H1 (cell line): Measurements from ENCODE around the gene LMTK2. TPM values are rescaled to one million over a fixed set of nuclear protein-coding genes. Genes with fewer than 3 reads are reported as not detected.

Experiments used
- CTCF ChIA-PET: fragments of 300-600 bp; sonication (Branson Sonifier 250); formaldehyde crosslinking; loops from one replicate; lab custom pipeline; 2021; ENCODE audit not compliant: partially characterized antibody; lab: Charles Lee
- POLR2A ChIA-PET: fragments of 300-600 bp; sonication (Branson Sonifier 250); formaldehyde crosslinking; loops from one replicate; lab custom pipeline; 2021; ENCODE audit warnings: inconsistent platforms; ENCODE audit not compliant: partially characterized antibody; lab: Charles Lee
- DNase-seq, 2 experiments: peaks; one replicate each; pipeline versions ENCODE4 v3.0.0 to v3.0.0-alpha.2; 2010 to 2022; ENCODE audit warnings: low spot score in 2 of 2, low read depth in 1 of 2, mixed read lengths in 1 of 2
- FAIRE-seq: peaks from 2 replicates; lab custom pipeline; 2011; peaks lifted over from hg19 to GRCh38; lab: Jason Lieb, UNC
- H2AFZ ChIP-seq: 2 replicates; pipeline ENCODE4 v1.8.1; 2012; ENCODE audit warnings: low read length, inconsistent platforms
- H2AK5ac ChIP-seq: 2 replicates; pipeline ENCODE4 v1.6.1; 2013; ENCODE audit warnings: low read depth, low read length
- H2BK120ac ChIP-seq: replicated peaks from 2 replicates; pipeline ENCODE3; 2013; ENCODE audit warnings: low read depth, low read length, inconsistent platforms
- H2BK12ac ChIP-seq: 2 replicates; pipeline ENCODE4 v1.6.1; 2013; ENCODE audit warnings: low read depth, low read length
- H2BK15ac ChIP-seq: 2 replicates; pipeline ENCODE4 v1.6.1; 2013; ENCODE audit warnings: low read length
- H2BK20ac ChIP-seq: 2 replicates; pipeline ENCODE4 v1.6.1; 2013; ENCODE audit warnings: low read length
- H2BK5ac ChIP-seq: 2 replicates; pipeline ENCODE4 v1.6.1; 2013; ENCODE audit warnings: low read depth, low read length
- H3K14ac ChIP-seq: 2 replicates; pipeline ENCODE4 v1.6.1; 2013; ENCODE audit warnings: inconsistent platforms; ENCODE audit not compliant: insufficient read length
- H3K18ac ChIP-seq: 2 replicates; pipeline ENCODE4 v1.6.1; 2013; ENCODE audit warnings: low read length; ENCODE audit errors: extremely low read depth
- H3K23ac ChIP-seq: 2 replicates; pipeline ENCODE4 v1.6.1; 2013; ENCODE audit warnings: inconsistent platforms; ENCODE audit not compliant: insufficient read length
- H3K23me2 ChIP-seq: 2 replicates; pipeline ENCODE4 v1.6.1; 2013; ENCODE audit warnings: low read depth, low read length
- H3K27ac ChIP-seq: 2 replicates; pipeline ENCODE4 v1.6.1; 2011; ENCODE audit warnings: low read depth, low read length, inconsistent platforms
- H3K27me3 ChIP-seq, 4 experiments: replicated peaks in 1 of 4; 1 replicate in 1 of 4; 2 replicates in 3 of 4; pipeline versions ENCODE4 v1.6.1 to v1.8.1; 2011 to 2013; ENCODE audit warnings: low read length in 3 of 4, mild to moderate bottlenecking in 3 of 4, inconsistent platforms in 2 of 4, mixed read lengths in 2 of 4, moderate library complexity in 1 of 4; ENCODE audit not compliant: control insufficient read depth in 3 of 4, insufficient read depth in 3 of 4; ENCODE audit errors: extremely low read depth in 1 of 4
- H3K36me3 ChIP-seq, 4 experiments: 2 replicates each; pipeline versions ENCODE4 v1.6.1 to v1.8.1; 2011 to 2013; ENCODE audit warnings: mild to moderate bottlenecking in 4 of 4, low read length in 3 of 4, moderate library complexity in 2 of 4, control low read depth in 1 of 4, inconsistent platforms in 1 of 4; ENCODE audit not compliant: insufficient read depth in 4 of 4, control insufficient read depth in 2 of 4
- H3K4ac ChIP-seq: replicated peaks from 2 replicates; pipeline ENCODE3; 2013; ENCODE audit warnings: low read length, low read depth, mixed read lengths, inconsistent platforms; ENCODE audit not compliant: insufficient read length
- H3K4me1 ChIP-seq, 4 experiments: replicated peaks in 1 of 4; 1 replicate in 1 of 4; 2 replicates in 3 of 4; pipeline versions ENCODE4 v1.6.1 to v1.8.1; 2011 to 2013; ENCODE audit warnings: low read length in 3 of 4, inconsistent platforms in 2 of 4, mixed read lengths in 1 of 4; ENCODE audit not compliant: insufficient read depth in 4 of 4, control insufficient read depth in 3 of 4
- H3K4me2 ChIP-seq, 2 experiments: 2 replicates each; pipeline versions ENCODE4 v1.6.1 to v1.8.1; 2011 to 2013; ENCODE audit warnings: low read depth in 2 of 2, low read length in 2 of 2, control low read depth in 1 of 2, inconsistent platforms in 1 of 2, mild to moderate bottlenecking in 1 of 2; ENCODE audit not compliant: insufficient read depth in 1 of 2
- H3K4me3 ChIP-seq, 4 experiments: fragments of 200-600, 300-600 bp in 1 of 4; sonication (generic), shearing (Covaris generic), sonication (Bioruptor Twin) in 1 of 4; 2 replicates each; pipeline versions ENCODE4 v1.5.1 to v1.8.1; 2011 to 2016; ENCODE audit warnings: low read length in 4 of 4, low read depth in 3 of 4, control low read depth in 2 of 4, inconsistent platforms in 2 of 4, mild to moderate bottlenecking in 2 of 4, mixed read lengths in 1 of 4, moderate library complexity in 1 of 4; ENCODE audit not compliant: insufficient read depth in 2 of 4; ENCODE audit errors: extremely low read depth in 1 of 4
- H3K56ac ChIP-seq: replicated peaks from 2 replicates; pipeline ENCODE3; 2013; ENCODE audit warnings: low read depth, mild to moderate bottlenecking, mixed read lengths, low read length, inconsistent platforms; ENCODE audit not compliant: insufficient read length
- H3K79me1 ChIP-seq: 2 replicates; pipeline ENCODE4 v1.6.1; 2013; ENCODE audit warnings: low read depth, low read length, control low read depth
- H3K79me2 ChIP-seq, 2 experiments: 2 replicates each; pipeline versions ENCODE4 v1.6.1 to v1.8.1; 2012 to 2013; ENCODE audit warnings: low read length in 2 of 2, mild to moderate bottlenecking in 2 of 2, inconsistent platforms in 1 of 2; ENCODE audit not compliant: insufficient read depth in 2 of 2, control insufficient read depth in 1 of 2
- H3K9ac ChIP-seq, 4 experiments: replicated peaks in 1 of 4; 1 replicate in 1 of 4; 2 replicates in 3 of 4; pipeline versions ENCODE4 v1.6.1 to v1.8.1; 2011 to 2013; ENCODE audit warnings: low read depth in 3 of 4, low read length in 3 of 4, control low read depth in 2 of 4, mild to moderate bottlenecking in 2 of 4, moderate library complexity in 2 of 4, inconsistent platforms in 1 of 4; ENCODE audit errors: extremely low read depth in 1 of 4
- H3K9me3 ChIP-seq, 2 experiments: 2 replicates each; pipeline versions ENCODE4 v1.6.1 to v1.8.1; 2012 to 2013; ENCODE audit warnings: mild to moderate bottlenecking in 2 of 2, moderate library complexity in 2 of 2, control low read depth in 1 of 2, inconsistent platforms in 1 of 2, low read depth in 1 of 2, low read length in 1 of 2, mixed read lengths in 1 of 2; ENCODE audit not compliant: insufficient read depth in 2 of 2
- H4K20me1 ChIP-seq, 2 experiments: replicated peaks in 1 of 2; 2 replicates each; pipeline versions ENCODE3 to v1.8.1; 2011 to 2013; ENCODE audit warnings: inconsistent platforms in 2 of 2, low read length in 2 of 2, mild to moderate bottlenecking in 1 of 2; ENCODE audit not compliant: insufficient read depth in 2 of 2, control insufficient read depth in 1 of 2
- H4K5ac ChIP-seq: 2 replicates; pipeline ENCODE4 v1.6.1; 2013; ENCODE audit warnings: low read length, low read depth, mixed read lengths, inconsistent platforms; ENCODE audit not compliant: insufficient read length
- H4K8ac ChIP-seq: 2 replicates; pipeline ENCODE4 v1.8.0; 2013; ENCODE audit warnings: mild to moderate bottlenecking, moderate library complexity, low read length, inconsistent platforms; ENCODE audit not compliant: insufficient read depth; ENCODE audit errors: extremely low read depth
- H4K91ac ChIP-seq: replicated peaks from 2 replicates; pipeline ENCODE3; 2013; ENCODE audit warnings: low read length, mixed read lengths, inconsistent platforms; ENCODE audit not compliant: insufficient read length
- CEBPB ChIP-seq: IDR thresholded peaks from 2 replicates; pipeline ENCODE4 v1.6.1; 2012; ENCODE audit warnings: low read depth, low read length
- CREB1 ChIP-seq: IDR thresholded peaks from 2 replicates; pipeline ENCODE4 v1.6.1; 2012; ENCODE audit warnings: inconsistent platforms
- CTCF ChIP-seq, 3 experiments: IDR thresholded peaks; 1 replicate in 2 of 3; 2 replicates in 1 of 3; pipeline versions ENCODE4 v1.5.1 to v1.6.1; 2011; ENCODE audit warnings: low read length in 3 of 3, mild to moderate bottlenecking in 3 of 3, inconsistent platforms in 2 of 3, low read depth in 1 of 3, moderate library complexity in 1 of 3; ENCODE audit not compliant: insufficient read depth in 1 of 3; ENCODE audit errors: control extremely low read depth in 1 of 3
- GABPA ChIP-seq: IDR thresholded peaks from 2 replicates; pipeline ENCODE4 v1.6.1; 2011; ENCODE audit warnings: mild to moderate bottlenecking, low read length, moderate library complexity, borderline replicate concordance; ENCODE audit not compliant: insufficient read depth
- KDM4A ChIP-seq: IDR thresholded peaks from one replicate; pipeline ENCODE4 v1.7.1; 2012; ENCODE audit warnings: low read depth, mild to moderate bottlenecking, moderate library complexity, low read length, inconsistent platforms; ENCODE audit not compliant: severe bottlenecking
- RXRA ChIP-seq: IDR thresholded peaks from 2 replicates; pipeline ENCODE4 v1.6.1; 2011; ENCODE audit warnings: low read depth, mild to moderate bottlenecking, low read length, moderate library complexity; ENCODE audit not compliant: insufficient read depth
- USF2 ChIP-seq: IDR thresholded peaks from 2 replicates; pipeline ENCODE4 v1.6.1; 2011; ENCODE audit warnings: low read length, improper control_type of control experiment
- WGBS, 2 experiments: shearing (Covaris generic) in 1 of 2; methylation state at CpG; one replicate each; pipeline versions ENCODE4 v1.1.6 to v1.1.7; 2013 to 2015; ENCODE audit warnings: low lambda C conversion rate in 2 of 2, mixed read lengths in 2 of 2, inconsistent platforms in 1 of 2, low coverage in 1 of 2, missing lambda C conversion rate in 1 of 2; ENCODE audit not compliant: insufficient replicate concordance in 2 of 2, insufficient coverage in 1 of 2, insufficient read length in 1 of 2; ENCODE audit errors: extremely low coverage in 1 of 2, missing lambda C conversion rate in 1 of 2; 5-methylcytosine and 5-hydroxymethylcytosine counted together
- polyA plus RNA-seq, 7 experiments: library from polyadenylated mRNA; depleted of rRNA in 3 of 7; stranded (reverse) in 5 of 7; unstranded in 2 of 7; fragments of >200 nt in 5 of 7; fragments of 200-250 nt in 2 of 7; gene quantifications; 1 replicate in 5 of 7; 2 replicates in 1 of 7; 4 replicates in 1 of 7; pipeline versions ENCODE4 v1.2.1 to v1.2.3, GENCODE V29; 2011 to 2013; ENCODE audit warnings: missing spikeins in 2 of 7, mixed read lengths in 2 of 7
- total RNA-seq: library from RNA; stranded (reverse); fragmentation: NEBNext Ultra II Directional; extraction: Animal tissue kit (Norgen Biotek cat#: 25700); gene quantifications from 2 replicates; pipeline ENCODE4 v1.2.1, GENCODE V29; 2021
- TF ChIP-seq, protein P1 (sequence below): IDR thresholded peaks from 2 replicates; pipeline ENCODE4 v1.6.1; 2012; ENCODE audit warnings: low read length, inconsistent platforms

LMTK2 gene
- total and polyA plus RNA-seq, 2 of the 8 experiments (the other 6 are each of a cell fraction or from before 2014, with no cell fraction given), result 9.7 to 30.7 TPM

- H2AFZ ChIP-seq, result no peak overlapping the region
- H3K23me2 ChIP-seq, result no peaks in the 10 kb centered on the region
- DNase-seq, result no peak
- H3K4ac ChIP-seq, result no peak overlapping the region
- no peak overlapping the region for H3K23ac ChIP-seq
- no peak overlapping the region for H2BK20ac ChIP-seq
- no peak overlapping the region for H4K91ac ChIP-seq
- H3K4me1 ChIP-seq, result peaks cover 0 to 2% (median 0%) of the 10 kb centered on the region in 4 experiments; a peak in 1 of 7 replicates
- H3K36me3 ChIP-seq, result peaks cover 3 to 11% (median 8%) of the 10 kb centered on the region in 4 experiments; a peak in 5 of 8 replicates
- no peak overlapping the region for H2BK5ac ChIP-seq
- H4K20me1 ChIP-seq, result peaks cover 0 to 4% of the 10 kb centered on the region in 2 experiments
- H4K8ac ChIP-seq, result no peak overlapping the region
- no peaks in the 10 kb centered on the region for H3K27me3 ChIP-seq
- peaks cover 2% of the 10 kb centered on the region; the same call in 1 of the 2 replicates for H3K79me1 ChIP-seq
- FAIRE-seq, result no peak
- no peak overlapping the region for H2AK5ac ChIP-seq
- no peak overlapping the region for H4K5ac ChIP-seq
- no peak overlapping the region for H2BK12ac ChIP-seq
- ChIA-PET POLR2A (interaction anchor here (1.8 kb wide), 1 partner anchor 57 kb away, joined by 3 read pairs; no protein-coding TSS in a partner anchor), CTCF (interaction anchor here (0.9 to 1.5 kb wide), 2 partner anchors 8 to 173 kb away, joined by 4 read pairs; no protein-coding TSS in a partner anchor)
- 84% methylated on average over 1 of the region's 1 CpG; no CpG with 5 or more reads in 1 of the 2 experiments for WGBS, 2 experiments
- H2BK120ac ChIP-seq, result no peak overlapping the region
- no peak overlapping the region for H3K18ac ChIP-seq
- no peak overlapping the region for H3K56ac ChIP-seq
- H3K4me2 ChIP-seq, result no peak overlapping the region
- no peak overlapping the region for H3K9ac ChIP-seq
- H3K14ac ChIP-seq, result no peak overlapping the region
- H3K27ac ChIP-seq, result no peak overlapping the region
- no peaks in the 10 kb centered on the region for H3K9me3 ChIP-seq
- no peak overlapping the region for H2BK15ac ChIP-seq
- H3K4me3 ChIP-seq, result no peak overlapping the region
- no peaks in the 10 kb centered on the region for H3K79me2 ChIP-seq
- TF ChIP-seq CEBPB, result no peak
- no peak for TF ChIP-seq CREB1
- TF ChIP-seq RXRA, result no peak
- no peak for TF ChIP-seq KDM4A
- TF ChIP-seq, protein P1, sequence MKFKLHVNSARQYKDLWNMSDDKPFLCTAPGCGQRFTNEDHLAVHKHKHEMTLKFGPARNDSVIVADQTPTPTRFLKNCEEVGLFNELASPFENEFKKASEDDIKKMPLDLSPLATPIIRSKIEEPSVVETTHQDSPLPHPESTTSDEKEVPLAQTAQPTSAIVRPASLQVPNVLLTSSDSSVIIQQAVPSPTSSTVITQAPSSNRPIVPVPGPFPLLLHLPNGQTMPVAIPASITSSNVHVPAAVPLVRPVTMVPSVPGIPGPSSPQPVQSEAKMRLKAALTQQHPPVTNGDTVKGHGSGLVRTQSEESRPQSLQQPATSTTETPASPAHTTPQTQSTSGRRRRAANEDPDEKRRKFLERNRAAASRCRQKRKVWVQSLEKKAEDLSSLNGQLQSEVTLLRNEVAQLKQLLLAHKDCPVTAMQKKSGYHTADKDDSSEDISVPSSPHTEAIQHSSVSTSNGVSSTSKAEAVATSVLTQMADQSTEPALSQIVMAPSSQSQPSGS, result no peak
- no peak for TF ChIP-seq CTCF (IDR thresholded peaks at IDR 0.05; ENCODE audit: control extremely low read depth in 1 of 3, insufficient read depth in 1 of 3, low read depth in 1 of 3, low read length in 3 of 3)
- no peak for TF ChIP-seq GABPA
- no peak for TF ChIP-seq USF2
Observed at GRCh38 chr7:98187138-98187502, 80.5 kb downstream of the LMTK2 start.
